Vagina (tissue), 2 donors: Measurements from ENCODE around the gene AGBL4.

ENCODE experiments used
- CTCF ChIP-seq, 3 experiments: fragments of 450-650 bp in 2 of 3; fragments of 200-600 bp in 1 of 3; sonication (generic) in 1 of 3; IDR thresholded peaks; one replicate each; pipeline ENCODE4 v1.5.1; 2017 to 2019; ENCODE audit warnings: antibody characterized with exemption in 3 of 3, mild to moderate bottlenecking in 2 of 3, moderate library complexity in 2 of 3
- POLR2A ChIP-seq, 2 donors: fragments of 450-650 bp; IDR thresholded peaks; one replicate each; pipeline ENCODE4 v1.6.1; 2017; ENCODE audit warnings: antibody characterized with exemption in 2 of 2, mild to moderate bottlenecking in 2 of 2, moderate library complexity in 2 of 2
- POLR2AphosphoS5 ChIP-seq, 2 donors: sonication (generic); formaldehyde crosslinking; IDR thresholded peaks; one replicate each; pipeline ENCODE4 v1.9.0; 2017; ENCODE audit warnings: antibody characterized with exemption in 2 of 2, mild to moderate bottlenecking in 2 of 2, low read depth in 1 of 2; ENCODE audit not compliant: insufficient read depth in 1 of 2

- TF ChIP-seq POLR2AphosphoS5 (IDR thresholded peaks at IDR 0.05; ENCODE audit: insufficient read depth in 1 of 2, low read depth in 1 of 2): no peak
- TF ChIP-seq CTCF (IDR thresholded peaks at IDR 0.05): no peak
- no peak for TF ChIP-seq POLR2A (IDR thresholded peaks at IDR 0.05)
Observed at GRCh38 chr1:49622877-49623276, 400.9 kb downstream of the AGBL4 start.
